ENCODE measurements around the gene RPS5.

Gene RPS5

DNA sequence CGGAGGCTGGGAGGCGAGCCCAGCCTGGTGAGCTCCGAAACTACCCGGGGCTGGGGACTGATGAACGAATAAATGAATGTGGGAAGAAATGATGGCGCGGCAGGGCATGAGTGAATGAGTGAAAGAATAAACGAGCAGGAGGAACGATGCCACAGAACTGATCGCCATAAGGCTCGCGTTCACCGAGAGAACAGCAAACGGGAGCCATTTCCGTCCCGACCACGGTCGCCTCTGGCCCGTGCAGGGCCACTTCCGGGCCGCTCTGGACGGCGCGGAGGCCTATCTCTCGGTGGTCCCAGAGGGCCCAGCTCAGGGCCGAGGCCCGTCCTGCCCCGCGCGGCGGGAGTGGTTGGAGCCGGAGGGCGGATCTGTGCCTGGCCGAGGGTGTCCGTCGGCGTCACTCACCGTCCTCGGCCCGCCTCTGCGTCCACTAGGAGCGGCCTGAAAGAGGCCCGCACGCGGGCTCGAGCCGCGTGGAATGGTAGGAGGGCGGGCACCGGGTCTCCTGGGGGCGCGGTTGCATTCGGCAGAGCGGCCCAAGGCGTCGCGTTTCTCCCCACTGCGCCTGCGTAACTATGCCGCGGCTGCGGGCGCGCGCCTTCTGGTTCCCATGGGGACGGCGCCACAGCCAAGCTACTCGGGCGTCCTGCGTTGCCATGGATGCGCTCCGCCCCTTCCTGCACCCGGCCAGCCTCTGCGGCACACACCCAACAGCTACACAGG is 24.6 kb upstream of the RPS5 start, which contains the start of gene ZNF497:
ZNF497 (minus strand) TSS at position 480 of the 723 bp plus-strand sequence. CDS start 5,116 bp downstream, outside the sequence.
- H3K4me3 ChIP-seq (ENCODE audit: low read length), result peak within 1 kb of the TSS; percentile 80
- TF ChIP-seq, protein P1, sequence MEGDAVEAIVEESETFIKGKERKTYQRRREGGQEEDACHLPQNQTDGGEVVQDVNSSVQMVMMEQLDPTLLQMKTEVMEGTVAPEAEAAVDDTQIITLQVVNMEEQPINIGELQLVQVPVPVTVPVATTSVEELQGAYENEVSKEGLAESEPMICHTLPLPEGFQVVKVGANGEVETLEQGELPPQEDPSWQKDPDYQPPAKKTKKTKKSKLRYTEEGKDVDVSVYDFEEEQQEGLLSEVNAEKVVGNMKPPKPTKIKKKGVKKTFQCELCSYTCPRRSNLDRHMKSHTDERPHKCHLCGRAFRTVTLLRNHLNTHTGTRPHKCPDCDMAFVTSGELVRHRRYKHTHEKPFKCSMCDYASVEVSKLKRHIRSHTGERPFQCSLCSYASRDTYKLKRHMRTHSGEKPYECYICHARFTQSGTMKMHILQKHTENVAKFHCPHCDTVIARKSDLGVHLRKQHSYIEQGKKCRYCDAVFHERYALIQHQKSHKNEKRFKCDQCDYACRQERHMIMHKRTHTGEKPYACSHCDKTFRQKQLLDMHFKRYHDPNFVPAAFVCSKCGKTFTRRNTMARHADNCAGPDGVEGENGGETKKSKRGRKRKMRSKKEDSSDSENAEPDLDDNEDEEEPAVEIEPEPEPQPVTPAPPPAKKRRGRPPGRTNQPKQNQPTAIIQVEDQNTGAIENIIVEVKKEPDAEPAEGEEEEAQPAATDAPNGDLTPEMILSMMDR (conservative IDR thresholded peaks at IDR 0.05; ENCODE audit: low read length), result no peak
- peak; percentile 95 for DNase-seq (ENCODE audit: low read depth)

DNA sequence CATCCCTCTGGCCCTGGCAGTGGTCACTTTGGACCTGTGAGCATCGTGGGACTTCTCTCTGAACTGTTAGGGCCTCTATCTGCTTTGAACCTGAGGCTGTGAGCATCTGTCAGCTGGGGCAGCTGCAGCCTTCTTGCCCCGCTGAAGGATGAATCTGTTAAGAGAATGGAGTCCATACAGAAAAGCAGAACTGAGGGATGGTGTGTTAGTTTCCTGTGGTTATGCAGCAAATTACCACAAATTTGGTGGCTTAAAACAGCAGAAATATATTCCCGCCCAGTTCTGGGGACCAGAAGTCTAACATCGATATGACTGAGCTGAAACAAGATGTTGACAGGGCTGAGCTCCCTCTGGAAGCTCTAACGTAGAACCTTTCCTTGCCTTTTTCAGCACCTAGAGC is 22.9 kb upstream of the RPS5 start:
- DNase-seq (ENCODE audit: low read depth), result no peak

DNA sequence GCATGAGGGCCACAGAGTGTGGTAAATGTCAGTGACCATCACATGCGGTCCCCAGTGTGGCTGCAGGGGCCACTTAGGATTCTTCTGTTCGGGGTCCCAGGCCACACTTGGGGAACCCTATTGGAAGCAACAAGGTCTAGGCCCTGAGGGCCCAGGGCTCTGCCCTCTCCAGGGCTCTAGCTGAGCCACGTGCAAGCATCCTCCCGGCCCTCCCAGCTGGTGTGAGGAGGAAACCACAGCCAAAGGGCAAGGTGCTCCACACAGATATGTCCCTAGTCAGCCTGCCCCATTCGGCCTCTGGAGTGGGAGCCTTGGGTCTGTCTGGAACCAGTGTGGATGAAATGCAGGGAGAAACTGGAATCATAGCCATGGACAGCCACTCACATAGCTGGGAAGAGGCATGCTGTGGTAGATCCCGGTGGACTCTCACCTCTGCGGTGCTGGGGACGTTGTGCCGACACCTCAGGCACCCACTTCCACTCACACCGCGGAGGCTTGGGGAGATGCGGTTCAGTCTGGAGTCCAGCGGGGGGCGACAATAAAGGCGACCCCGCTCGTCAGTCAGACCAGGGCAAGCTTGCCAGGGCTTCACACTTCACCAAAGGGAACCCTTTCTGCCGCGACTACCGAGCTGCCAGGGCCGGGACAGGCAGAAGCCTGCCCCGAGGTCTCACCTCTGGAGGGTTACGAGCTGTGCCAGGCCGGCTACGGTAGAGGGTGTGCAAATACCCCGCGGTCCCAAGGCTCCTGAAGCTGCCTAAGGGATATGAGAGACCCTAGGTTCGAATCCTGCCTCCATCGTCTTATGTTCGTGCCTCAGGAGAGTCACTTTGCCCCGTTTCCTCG is 20.3 kb upstream of the RPS5 start:
- no peak overlapping the region for H3K4me3 ChIP-seq (ENCODE audit: low read length)
- TF ChIP-seq, protein P1 (conservative IDR thresholded peaks at IDR 0.05; ENCODE audit: low read length), result no peak
- no peak for DNase-seq (ENCODE audit: low read depth)

More for the DNA sequence above, 22.9 kb upstream of the RPS5 start:
- TF ChIP-seq, protein P1 (conservative IDR thresholded peaks at IDR 0.05; ENCODE audit: low read length), result no peak
- no peak overlapping the region for H3K4me3 ChIP-seq (ENCODE audit: low read length)

DNA sequence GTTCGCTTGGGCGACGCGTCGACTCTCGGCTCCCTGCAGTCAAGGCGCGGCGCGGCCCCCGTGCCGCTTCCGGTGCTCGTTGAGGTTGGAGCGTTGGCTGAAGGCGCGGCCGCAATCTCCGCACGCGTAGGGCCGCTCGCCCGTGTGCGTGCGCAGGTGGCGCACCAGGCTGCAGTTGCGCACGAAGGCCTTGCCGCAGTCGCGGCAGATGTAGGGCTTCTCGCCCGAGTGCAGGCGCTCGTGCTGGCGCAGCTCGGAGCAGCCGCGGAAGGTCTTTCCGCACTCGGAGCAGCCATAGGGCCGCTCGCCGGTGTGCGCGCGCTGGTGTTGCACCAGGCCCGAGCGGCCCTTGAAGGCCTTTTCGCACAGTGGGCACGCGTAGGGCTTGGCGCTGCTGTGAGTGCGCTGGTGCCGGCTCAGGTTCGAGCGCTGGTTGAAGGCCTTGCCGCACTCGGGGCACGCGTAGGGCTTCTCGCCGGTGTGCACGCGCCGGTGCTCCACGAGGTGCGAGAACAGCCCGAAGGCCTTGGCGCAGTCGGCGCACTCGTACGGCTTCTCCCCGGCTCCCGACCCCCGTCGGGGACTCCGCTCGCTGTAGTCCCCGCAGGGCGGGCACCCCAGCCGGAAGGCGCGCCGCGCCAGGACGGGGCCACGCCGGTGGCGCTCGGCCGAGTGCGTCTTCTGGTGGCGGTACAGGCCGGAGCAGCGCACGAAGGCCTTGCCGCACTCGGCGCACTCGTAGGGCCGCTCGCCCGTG is 19.2 kb upstream of the RPS5 start:
- TF ChIP-seq, protein P1 (conservative IDR thresholded peaks at IDR 0.05; ENCODE audit: low read length), result no peak
- no peak overlapping the region for H3K4me3 ChIP-seq (ENCODE audit: low read length)
- DNase-seq (ENCODE audit: low read depth), result no peak

DNA sequence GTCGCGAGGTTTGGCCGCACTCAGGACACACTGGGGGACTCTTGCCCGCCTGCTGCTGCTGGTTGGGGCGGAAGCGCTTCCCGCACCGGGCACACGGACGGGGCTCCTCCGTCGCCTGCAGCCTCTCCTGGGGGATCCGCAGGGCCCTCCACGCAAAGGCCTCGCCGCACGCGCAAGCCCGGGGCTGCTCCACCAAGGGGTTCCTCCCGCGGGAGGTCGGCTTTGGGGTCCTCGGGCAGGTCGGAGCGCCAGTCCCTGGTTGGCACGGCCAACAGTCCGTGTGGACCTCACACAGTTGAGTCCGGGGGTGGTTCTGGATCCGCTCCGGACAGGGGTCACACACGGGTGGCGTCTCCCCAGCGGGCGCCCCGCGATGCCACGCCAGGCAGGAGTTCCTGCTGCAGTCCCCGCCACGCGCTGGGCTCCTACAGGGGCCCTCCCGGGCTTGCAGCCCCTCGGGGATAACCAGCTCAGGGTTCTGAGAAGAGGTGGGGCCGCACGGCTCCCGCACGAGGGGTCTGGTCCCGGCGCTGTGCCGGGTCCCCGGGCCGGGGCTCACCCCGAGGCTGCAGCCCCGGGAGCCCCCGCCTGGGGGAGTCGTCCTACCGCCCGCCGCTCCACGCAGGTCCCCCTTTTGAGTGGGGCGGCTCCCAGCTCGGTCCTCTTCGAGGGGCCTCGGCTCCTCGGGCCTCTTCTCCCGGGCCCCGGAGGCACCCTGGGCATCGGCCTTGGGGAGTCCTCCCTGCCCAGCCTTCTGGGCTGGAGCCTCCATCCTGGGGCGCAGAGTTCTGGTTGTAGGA is 18.3 kb upstream of the RPS5 start:
- TF ChIP-seq, protein P1 (conservative IDR thresholded peaks at IDR 0.05; ENCODE audit: low read length), result no peak
- H3K4me3 ChIP-seq (ENCODE audit: low read length), result no peak overlapping the region
- no peak for DNase-seq (ENCODE audit: low read depth)
